H1 (cell line): Measurements from ENCODE around the gene PTPRE.

Experiments used
- BRCA1 ChIP-seq: IDR thresholded peaks from 2 replicates; pipeline ENCODE4 v1.6.1; 2012; ENCODE audit warnings: low read depth, low read length, improper control_type of control experiment
- EZH2 ChIP-seq: fragments of 200-600 bp; sonication (generic); IDR thresholded peaks from 2 replicates; pipeline ENCODE4 v1.7.1; 2012; ENCODE audit warnings: low read depth, mild to moderate bottlenecking, moderate library complexity, low read length, inconsistent platforms; ENCODE audit not compliant: severe bottlenecking
- JUND ChIP-seq: IDR thresholded peaks from 2 replicates; pipeline ENCODE4 v1.6.1; 2011; ENCODE audit warnings: mild to moderate bottlenecking, improper control_type of control experiment, low read length
- POLR2A ChIP-seq, 2 experiments: IDR thresholded peaks; 1 replicate in 1 of 2; 2 replicates in 1 of 2; pipeline ENCODE4 v1.6.1; 2011; ENCODE audit warnings: low read depth in 2 of 2, low read length in 2 of 2, mild to moderate bottlenecking in 2 of 2; ENCODE audit errors: control extremely low read depth in 1 of 2
- SRF ChIP-seq: IDR thresholded peaks from 2 replicates; pipeline ENCODE4 v1.6.1; 2011; ENCODE audit warnings: mild to moderate bottlenecking, low read depth, low read length, moderate library complexity
- TBP ChIP-seq: IDR thresholded peaks from 2 replicates; pipeline ENCODE4 v1.6.1; 2011; ENCODE audit warnings: low read depth, low read length, improper control_type of control experiment
- TCF12 ChIP-seq: IDR thresholded peaks from 2 replicates; pipeline ENCODE4 v1.6.1; 2011; ENCODE audit warnings: low read depth, mild to moderate bottlenecking, low read length
- ZNF274 ChIP-seq: IDR thresholded peaks from 2 replicates; pipeline ENCODE4 v1.7.0; 2012; ENCODE audit warnings: low read length, borderline replicate concordance; ENCODE audit errors: extremely low read depth
- TF ChIP-seq, protein P1 (sequence below), 3 experiments: IDR thresholded peaks; 1 replicate in 2 of 3; 2 replicates in 1 of 3; pipeline versions ENCODE4 v1.5.1 to v1.6.1; 2011; ENCODE audit warnings: low read length in 3 of 3, mild to moderate bottlenecking in 3 of 3, inconsistent platforms in 2 of 3, low read depth in 1 of 3, moderate library complexity in 1 of 3; ENCODE audit not compliant: insufficient read depth in 1 of 3; ENCODE audit errors: control extremely low read depth in 1 of 3

DNA sequence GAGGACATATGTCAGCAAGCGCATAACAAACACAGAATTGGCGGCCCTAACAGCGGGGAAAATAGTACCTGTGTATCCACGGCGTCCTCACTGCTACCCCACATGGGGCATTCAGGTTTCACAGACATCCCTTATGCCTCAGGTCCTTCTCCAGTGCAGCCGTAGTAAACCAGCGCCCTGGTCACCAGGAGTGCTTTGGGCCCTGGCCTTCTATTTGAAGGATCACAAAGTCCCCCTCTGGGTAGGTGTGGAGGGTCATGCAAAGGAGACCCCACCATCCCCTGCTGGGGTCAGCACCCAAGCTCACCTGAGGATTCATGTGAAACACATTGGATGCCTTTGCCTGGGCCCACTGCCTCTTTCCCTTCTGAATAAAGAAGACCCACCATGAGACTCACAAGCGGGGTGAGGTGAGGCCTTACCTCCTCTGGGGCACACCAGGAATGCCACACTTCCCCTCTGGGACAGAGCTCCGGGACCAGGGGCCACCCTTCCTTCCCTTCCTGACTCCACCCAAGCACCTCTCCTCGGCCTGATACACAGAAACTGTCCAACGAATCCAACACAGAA is 32.9 kb upstream of the PTPRE start:
- TF ChIP-seq POLR2A (IDR thresholded peaks at IDR 0.05; ENCODE audit: control extremely low read depth in 1 of 2, low read depth in 2 of 2, low read length in 2 of 2) (no peak), TBP (no peak), JUND (no peak), TCF12 (no peak), EZH2 (no peak), ZNF274 (no peak), BRCA1 (no peak), SRF (no peak)
- TF ChIP-seq, protein P1, sequence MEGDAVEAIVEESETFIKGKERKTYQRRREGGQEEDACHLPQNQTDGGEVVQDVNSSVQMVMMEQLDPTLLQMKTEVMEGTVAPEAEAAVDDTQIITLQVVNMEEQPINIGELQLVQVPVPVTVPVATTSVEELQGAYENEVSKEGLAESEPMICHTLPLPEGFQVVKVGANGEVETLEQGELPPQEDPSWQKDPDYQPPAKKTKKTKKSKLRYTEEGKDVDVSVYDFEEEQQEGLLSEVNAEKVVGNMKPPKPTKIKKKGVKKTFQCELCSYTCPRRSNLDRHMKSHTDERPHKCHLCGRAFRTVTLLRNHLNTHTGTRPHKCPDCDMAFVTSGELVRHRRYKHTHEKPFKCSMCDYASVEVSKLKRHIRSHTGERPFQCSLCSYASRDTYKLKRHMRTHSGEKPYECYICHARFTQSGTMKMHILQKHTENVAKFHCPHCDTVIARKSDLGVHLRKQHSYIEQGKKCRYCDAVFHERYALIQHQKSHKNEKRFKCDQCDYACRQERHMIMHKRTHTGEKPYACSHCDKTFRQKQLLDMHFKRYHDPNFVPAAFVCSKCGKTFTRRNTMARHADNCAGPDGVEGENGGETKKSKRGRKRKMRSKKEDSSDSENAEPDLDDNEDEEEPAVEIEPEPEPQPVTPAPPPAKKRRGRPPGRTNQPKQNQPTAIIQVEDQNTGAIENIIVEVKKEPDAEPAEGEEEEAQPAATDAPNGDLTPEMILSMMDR (IDR thresholded peaks at IDR 0.05; ENCODE audit: control extremely low read depth in 1 of 3, insufficient read depth in 1 of 3, low read depth in 1 of 3, low read length in 3 of 3) = no peak
